Sigmoid colon (tissue), 4 donors: ENCODE measurements around the gene CFAP45.

Source experiments
- POLR2A ChIP-seq, 2 donors: fragments of 450-650 bp; IDR thresholded peaks; one replicate each; pipeline ENCODE4 v1.6.1; 2016; ENCODE audit warnings: antibody characterized with exemption in 2 of 2, mild to moderate bottlenecking in 2 of 2, moderate library complexity in 2 of 2
- POLR2AphosphoS5 ChIP-seq, 4 donors: sonication (generic); formaldehyde crosslinking; IDR thresholded peaks; one replicate each; pipeline ENCODE4 v1.6.1; 2017; ENCODE audit warnings: antibody characterized with exemption in 4 of 4
- TF ChIP-seq, protein P1 (sequence below), 4 experiments: fragments of 450-650 bp in 3 of 4; fragments of 200-600 bp in 1 of 4; IDR thresholded peaks; one replicate each; pipeline ENCODE4 v1.5.1; 2016 to 2019; ENCODE audit warnings: antibody characterized with exemption in 4 of 4, mild to moderate bottlenecking in 3 of 4, moderate library complexity in 2 of 4

DNA sequence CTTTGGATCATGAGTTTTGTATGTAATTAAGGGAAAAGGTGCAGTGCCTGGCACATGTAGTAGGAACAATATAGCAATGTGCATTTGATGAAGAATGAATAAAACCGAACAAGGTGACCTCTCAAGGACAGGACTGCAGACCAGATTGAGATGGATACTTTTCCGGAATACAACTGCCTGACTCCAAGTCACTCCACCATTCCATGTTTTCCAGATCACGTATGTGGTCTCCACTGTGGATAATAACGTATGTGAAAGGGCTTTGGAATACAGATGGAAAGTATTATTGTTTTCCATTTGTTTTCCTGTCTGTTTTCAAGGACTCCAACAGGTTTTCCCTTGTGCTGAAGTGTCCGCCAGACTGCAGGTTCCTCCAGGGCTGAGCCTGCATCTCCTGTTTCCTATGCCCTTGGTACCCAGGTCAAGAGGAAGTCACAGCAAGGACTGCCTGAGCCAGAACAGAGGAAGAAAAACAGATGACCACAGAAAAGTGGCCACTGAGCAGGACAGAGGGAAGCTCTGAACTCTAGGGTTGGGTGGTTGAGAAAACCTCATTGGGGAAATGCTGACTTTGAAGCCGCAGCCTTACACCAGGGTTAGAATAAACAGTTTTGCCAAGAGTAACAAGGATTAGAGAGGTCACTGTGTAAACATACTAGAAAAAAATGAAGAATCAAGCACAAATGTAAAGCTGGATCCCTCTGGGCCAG lies 4.0 kb downstream of the CFAP45 start:
- TF ChIP-seq, protein P1, sequence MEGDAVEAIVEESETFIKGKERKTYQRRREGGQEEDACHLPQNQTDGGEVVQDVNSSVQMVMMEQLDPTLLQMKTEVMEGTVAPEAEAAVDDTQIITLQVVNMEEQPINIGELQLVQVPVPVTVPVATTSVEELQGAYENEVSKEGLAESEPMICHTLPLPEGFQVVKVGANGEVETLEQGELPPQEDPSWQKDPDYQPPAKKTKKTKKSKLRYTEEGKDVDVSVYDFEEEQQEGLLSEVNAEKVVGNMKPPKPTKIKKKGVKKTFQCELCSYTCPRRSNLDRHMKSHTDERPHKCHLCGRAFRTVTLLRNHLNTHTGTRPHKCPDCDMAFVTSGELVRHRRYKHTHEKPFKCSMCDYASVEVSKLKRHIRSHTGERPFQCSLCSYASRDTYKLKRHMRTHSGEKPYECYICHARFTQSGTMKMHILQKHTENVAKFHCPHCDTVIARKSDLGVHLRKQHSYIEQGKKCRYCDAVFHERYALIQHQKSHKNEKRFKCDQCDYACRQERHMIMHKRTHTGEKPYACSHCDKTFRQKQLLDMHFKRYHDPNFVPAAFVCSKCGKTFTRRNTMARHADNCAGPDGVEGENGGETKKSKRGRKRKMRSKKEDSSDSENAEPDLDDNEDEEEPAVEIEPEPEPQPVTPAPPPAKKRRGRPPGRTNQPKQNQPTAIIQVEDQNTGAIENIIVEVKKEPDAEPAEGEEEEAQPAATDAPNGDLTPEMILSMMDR (IDR thresholded peaks at IDR 0.05) = no peak
- TF ChIP-seq POLR2AphosphoS5 (IDR thresholded peaks at IDR 0.05) (no peak), POLR2A (IDR thresholded peaks at IDR 0.05) (no peak)
